NCI-H2107 treated with DMSO at 0.1 percent for 48 hours (cell line): ENCODE results near the gene ADAM19.

Experiments used
- DNase-seq: peaks from one replicate; lab custom pipeline; 2025; ENCODE audit not compliant: unreplicated experiment; lab: John Stamatoyannopoulos, UW

Gene ADAM19

DNA sequence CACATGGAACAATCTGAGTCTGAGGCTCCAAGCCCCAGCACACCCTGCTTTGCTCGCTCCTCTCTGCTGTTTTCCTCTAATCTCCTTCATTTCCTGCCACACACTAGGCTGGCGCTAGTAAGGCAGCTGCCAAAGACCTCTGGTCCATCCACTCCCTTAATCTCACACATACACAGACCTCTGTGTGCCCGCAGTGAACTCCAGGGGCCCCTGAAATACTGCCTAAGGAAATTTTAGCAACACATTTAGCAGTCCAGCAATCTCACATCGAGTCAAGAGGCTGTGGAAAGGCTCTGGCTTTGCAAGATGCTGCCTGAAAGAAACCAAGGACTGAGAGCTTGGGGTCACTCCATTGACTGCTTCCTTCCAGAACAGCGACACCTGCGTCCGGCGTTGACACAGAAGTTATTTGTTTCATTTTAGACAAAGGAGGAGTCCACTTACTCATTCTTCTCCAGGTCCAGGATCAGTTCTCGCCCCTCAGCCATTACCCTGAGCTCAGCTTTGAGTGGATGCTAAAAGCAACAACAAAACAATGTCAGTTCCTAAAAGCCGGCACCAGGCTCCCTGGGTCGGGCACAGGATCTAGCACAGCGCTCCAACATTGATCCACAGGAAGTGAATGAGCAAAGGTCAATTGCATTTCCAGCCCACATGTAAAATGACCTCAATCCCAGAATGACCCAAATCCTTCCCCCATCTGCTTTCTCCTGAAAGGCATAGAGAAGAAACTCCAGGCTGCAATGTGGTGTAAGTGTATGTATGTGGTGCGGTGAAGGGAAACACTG, 11.5 kb downstream of the ADAM19 start:
- no peak for DNase-seq

DNA sequence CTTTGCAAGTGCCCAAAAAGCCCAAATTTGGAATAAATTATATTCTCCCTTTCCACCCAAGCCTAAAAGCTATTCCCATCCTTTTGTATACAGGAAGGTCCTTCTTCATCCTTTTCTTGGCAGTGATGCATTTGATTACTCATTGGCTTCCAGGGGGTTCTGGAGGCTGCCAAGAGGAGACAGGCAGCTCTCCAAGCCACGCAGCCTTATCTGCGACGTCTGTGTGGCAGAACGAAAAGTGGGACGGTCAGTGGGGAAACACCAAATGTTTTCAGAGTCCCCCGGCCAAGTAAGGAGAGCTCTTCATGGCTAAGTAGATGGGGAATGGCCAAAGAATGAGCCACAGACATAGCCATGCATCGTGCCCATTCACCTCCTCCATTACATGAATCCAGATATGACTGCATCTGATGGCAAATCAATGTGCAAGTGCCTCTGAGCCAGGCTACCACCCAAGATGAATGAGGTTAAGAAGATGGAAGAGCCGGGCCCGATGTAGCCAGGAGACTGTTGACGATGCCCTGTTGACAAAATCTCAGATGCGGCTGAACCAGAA, 12.1 kb downstream of the ADAM19 start:
- DNase-seq: no peak

DNA sequence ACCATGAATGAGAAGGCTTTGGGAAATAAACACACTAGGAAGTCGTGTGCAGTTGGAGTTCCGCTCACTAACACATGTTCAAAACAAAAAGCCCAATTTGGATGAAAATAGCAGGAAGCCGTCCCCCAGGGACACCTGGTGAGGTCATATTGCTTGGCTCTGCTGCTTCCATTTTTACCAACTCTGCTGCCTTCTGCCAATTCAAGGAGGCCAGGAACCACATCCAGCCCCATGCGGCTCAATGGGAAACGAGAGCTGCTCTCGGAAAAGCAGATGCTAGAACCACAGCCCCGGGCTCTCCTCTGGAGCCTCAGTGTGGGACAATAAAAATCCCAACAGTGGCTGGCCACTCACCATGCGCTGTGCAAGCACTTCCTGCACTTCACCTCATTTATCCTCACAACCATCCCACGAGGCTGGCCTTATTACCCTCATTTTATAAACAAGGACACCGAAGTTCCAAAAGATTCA, 13.4 kb downstream of the ADAM19 start:
- no peak for DNase-seq

DNA sequence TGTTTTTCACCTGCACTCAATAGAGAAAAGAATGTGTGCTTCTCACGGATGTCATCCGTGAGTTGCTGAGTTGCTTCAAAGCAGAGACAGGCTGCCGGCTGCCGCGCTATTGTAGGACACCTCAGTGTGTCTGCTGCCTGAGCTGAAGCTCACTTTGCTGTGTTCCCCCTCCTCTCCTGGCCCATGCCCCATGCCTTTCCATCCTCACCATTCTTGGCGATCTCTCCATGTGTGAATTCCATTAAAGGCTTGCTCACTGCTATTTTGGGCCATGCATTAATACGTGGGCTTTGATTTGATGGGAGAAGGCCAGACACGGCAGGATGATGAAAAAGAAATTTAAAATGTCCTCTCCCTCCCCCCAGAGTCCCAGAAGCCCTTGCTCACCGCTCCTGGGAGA, 14.5 kb downstream of the ADAM19 start:
- DNase-seq: no peak

DNA sequence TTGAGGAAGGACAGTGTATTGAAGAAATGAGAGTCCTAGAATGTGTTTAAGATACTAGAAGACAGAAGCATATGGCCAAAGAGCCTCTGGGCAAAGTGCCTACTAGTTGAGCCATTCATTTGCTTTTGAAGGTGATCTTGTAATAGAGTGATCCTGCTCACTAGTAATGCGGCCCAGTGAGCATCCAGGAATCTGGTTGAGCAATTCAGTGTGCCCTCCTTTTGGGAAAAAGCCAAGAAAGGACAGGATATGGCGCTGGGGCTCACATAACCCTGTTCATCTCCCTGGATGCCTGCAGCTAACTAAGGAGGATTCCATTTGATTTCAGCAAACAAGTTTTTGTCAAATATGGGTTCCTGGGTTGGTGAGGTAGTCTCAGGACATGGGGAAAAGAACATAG, 16.3 kb downstream of the ADAM19 start:
- no peak for DNase-seq

DNA sequence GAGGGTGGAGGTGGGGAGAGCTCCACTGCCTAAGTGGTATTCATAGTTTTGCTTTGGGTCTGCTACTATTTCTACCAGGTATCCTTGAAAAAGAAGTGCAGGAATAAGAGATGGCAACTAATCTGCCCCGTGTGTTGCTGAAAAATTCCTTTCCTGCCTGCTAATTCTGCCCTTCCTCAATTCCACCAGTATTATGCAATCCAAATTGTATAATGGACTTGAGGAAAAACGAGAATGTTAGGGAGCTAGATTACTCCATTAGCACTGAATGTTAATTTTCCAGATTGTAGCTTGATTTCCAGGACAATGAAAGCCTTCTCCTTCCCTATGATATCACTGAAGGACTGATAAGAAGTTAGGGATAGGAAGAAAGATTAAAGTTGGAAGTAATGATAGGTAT, 16.9 kb downstream of the ADAM19 start:
- DNase-seq: no peak

DNA sequence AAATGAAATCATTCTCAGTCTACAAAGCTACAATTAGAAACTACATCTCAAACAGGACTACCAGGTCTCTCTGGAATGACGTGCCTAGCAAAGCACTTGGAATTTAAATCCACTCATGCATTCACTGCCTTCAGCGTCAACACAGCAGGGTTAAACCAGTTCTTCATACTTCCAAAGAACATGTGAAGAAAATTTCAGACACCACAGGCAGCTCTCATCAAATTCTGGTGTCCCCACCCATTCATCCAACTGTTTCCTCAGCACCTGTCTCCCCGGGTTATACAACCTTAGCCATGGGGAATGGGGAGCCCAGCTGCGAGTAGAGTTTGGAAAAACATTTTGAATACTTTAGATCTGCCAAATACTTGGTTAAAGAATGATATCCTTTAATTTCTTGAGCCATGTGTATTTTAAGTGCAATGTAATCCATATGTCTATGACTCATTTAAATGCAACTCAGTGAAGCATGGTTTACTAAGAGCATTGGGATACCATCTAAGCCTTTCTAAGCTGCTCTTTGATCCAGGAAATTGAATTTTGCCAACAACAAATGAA, 17.5 kb downstream of the ADAM19 start:
- DNase-seq: no peak

DNA sequence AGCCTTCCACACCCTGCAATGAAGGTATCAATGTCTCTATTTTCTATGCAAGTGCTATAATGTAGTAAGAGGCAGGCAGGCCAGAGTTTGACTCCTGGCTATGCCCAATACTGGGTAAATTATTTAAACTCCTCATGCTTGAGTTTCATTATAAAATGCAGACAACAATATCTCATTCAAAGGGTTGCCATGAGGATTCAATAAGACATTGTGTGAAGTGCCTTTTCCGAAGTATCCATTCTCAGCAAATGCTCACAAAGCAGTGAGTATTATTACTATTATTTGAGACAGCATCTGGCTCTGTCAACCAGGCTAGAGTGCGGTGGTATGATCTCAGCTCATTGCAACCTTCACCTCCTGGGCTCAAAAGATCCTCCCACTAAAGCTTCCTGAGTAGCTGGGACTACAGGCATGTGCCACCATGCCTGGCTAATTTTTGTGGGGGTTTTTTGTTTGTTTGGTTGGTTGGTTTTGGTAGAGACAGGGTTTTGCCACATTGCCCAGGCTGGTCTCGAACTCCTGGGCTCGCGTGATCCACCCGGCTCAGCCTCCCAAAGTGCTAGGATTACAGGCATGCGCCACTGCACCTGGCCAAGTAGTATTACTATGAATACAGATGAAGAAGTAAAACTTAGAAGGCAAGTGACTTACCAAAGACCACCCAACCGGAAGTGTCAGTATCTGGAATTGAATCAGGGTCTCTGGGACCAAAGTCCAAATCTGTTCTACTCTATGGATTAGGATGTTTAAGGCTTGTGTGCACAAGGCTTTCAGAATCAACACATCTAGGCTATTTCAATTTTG, 18.8 kb downstream of the ADAM19 start:
- no peak for DNase-seq

DNA sequence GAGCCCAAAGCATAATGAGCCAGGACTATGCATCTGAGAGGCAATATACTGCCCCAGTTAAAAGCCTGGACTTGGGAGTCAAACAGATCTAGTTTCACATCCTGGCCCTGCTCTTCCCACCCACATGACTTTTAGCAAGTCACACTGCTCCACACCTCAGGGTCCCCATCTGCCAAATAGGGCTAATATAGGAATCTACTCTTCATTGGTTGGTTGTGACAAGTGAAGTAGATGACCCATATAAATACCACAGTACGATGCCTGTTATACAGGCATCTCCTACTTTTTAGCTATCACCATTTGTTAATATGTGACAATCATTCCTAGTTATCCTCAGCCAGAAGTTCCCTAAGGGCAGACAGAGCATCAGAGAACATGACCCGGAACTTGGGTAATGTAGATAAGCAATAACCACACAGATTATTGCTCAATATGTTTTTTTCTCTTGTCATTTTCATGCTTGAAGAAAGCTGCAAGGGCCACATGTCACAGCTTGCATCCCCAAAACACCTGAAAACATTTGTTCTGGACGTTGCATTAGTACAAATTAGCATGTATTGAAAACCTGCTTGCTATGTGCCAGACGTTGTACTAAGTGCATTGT, 20.4 kb downstream of the ADAM19 start:
- DNase-seq: no peak

DNA sequence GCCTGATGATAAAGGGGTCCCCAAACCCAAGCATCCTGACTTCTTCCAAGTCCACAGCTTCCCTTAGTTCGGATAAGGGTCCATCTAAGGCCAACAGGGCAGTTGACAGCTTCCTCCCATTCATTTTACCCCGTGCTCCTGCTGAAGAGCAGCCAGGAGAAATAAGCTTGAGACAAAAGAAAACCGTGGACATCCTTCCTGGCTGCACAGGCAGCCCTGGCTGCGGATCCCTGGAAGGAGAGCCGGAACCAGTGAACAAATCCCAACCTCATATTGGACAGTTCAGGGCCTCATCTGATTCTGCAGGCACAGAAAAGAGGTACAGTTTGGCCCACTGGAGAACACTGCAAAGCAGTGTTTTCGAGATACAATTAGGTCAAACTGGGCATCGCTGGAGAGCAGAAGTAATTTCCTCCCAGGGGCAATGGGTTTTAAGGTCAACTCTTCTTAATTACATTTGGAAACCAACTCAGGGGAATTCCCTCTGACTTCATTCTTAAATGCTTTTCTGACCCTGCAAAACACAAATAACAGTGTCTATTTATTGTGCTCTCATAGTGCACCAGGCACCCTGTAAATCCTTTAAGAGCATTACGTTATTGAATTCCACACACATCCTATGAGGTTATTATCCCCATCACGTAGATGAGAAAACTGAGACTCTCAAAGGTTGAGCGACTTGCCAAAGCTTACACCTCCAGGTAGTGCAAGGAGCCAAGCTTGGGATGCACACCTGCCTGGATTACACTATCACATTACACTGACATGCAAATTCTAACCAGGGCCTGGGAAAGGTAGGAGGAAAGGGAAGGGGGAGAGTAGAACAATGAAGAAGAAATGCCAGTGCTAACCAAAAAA, 21.2 kb downstream of the ADAM19 start:
- no peak for DNase-seq

DNA sequence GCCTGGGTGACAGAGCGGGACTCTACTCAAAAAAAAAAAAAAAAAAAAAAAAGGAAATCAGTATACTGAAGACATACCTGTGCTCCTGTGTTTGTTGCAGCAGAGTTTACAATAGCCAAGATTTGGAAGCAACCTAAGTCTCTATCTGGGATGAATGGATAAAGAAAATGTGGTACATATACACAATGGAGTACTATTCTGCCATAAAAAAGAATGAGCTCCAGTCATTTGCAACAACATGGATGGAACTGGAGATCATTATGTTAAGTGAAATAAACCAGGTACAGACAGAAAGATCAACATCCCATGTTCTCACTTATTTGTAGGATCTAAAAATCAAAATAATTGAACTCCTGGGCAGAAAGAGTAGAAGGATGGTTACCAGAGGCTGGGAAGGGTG, 22.9 kb downstream of the ADAM19 start:
- no peak for DNase-seq

DNA sequence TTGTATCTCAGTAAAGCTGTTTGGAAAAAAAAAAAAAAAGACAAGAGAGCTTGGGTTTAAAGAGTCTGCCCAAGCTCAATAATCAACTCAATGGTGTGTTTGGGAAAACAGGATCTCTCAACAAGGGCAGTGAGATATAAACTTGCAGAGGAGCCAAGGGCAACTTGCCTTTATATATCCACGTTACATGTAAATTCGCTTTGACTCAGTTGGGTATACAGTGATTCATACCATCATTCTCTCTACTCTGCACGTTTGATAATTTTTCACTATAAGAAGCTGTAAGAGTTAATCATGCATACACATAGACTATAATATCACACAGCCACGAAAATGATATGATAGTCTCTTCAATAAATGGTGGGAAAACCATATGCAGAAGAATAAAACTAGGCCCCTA, 24.9 kb downstream of the ADAM19 start:
- no peak for DNase-seq

DNA sequence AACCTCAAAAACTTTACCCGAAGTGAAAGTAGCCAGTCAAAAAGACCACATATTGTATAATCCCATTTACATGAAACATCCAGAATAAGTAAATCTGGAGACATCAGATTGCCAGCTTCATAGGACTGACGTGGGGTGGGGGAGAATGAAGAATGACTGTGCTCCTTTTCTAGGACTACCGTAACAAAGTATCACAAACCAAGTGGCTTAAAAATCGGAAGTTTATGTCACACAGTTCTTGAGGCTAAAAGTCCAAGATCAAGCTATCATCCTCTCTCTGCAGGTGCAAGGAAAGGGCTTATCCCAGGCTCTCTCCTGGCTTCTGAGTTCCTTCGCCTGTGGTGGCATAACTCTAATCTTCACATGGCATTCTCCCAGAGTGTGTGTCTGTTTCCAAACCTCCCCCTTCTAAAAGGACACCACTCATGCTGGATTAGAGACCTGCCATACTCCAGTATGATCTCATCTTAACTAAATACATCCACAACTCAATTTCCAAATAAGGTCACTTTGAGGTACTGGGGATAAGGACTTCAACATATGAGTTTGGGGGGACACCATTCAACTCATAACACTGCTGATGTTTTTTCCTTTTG, 25.5 kb downstream of the ADAM19 start:
- DNase-seq: no peak

DNA sequence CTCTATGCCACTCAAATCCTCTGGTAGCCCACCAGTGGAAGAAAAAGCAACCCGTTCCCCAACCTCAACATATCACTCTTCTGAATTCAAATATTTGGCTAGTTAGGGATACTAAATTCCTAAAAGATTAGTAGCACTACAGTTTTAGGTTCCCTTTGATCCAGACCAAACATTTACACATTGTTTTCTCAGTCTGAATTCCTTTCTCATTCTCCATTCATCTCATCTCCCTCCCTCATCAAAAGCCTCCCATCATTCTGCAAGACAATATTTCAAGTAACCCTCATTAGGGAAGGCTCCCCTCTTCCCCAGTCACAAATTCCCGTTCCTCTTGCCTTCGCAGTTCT, 26.3 kb downstream of the ADAM19 start:
- DNase-seq: no peak

DNA sequence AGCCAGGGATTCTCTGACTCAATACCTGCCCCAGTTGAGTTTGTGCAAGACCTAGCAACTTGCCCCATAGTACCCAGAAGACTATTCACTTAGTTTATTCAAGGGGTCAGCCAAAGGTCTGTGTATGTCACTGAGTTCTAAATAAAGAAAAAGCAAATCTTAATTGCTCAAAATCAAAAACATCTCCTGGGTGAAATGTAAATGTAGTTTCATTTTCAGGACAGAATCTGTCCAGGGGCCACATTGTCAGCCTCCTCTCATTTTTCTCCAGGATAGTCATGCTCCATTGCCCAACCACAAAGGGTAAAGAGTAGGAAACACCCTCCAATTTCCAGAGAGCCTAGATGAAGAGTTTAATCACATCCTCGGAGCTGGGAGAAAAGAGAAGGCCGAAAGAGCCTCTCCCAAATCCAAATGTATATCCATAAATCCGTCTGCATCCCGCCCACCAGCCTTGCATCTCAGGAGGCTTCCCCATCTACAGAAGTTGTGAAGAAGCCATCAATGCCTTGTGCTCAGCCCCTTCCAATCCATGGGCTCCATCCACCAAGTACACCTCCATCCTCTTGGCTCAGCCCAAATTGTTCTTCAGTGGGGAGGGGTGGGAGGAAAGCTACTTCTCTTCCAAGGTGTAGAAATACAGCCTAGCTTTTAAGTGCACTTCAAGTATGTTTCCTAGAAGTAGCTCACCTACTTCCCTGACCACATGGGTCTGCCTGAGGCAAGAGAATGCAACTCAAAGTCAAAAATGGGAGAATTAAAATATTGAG, 26.9 kb downstream of the ADAM19 start:
- DNase-seq: peak; percentile 17

DNA sequence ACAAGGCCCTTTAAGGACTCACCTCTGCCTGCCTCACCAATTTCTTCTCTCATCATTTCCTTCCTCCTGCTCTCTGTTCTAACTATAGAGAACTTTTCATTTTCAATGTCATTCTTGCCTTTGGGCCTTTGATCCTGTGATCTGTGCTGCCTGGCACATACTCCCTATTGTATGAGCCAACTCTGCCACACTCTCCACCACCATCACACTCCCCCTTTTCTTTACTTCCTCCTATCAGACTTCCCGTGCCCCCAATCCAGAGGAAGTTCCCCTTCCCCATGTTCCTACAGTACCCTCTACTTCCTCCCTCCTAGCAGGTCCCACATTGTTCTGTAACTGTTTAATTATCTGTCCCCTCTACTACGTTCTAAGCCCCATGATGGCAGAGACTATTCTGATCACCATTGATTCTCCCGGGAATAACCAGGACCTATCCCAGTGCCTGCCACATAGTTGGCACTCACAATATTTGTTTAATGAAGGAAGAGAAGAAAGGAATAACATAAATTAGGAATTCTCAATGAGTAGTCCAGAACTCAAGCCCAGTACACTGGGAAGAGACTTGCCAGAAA, 27.5 kb downstream of the ADAM19 start:
- no peak for DNase-seq

DNA sequence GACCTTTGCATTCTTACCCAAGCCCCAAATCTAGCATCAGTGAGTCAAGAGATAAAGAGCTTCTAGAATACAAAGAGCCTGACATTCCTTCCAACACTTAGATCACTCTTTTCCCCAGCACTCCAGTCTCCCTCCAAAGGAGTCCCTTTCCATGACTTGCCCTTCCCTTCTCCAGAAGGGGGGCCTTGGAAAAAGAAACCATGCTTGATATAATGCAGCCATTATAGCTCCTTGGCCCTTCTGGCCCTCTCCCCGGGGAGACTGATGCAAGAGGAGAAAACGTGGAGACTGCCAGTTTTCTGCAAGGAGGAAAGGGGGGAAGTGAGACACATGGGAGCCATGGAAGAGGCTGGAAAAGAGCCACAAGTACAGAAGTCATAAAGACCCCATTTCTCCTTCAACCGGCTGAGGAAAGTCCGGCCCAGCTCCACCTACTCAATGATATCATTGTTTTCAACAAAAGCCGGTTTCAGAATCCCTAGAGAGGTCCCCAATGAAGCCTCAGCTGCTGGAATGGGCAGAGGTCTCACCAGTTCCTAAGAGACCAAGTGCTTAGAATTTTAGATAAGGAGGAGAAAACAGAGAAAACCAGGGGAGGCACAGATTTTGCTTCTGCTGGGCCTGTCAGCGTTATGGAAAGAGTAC, 29.0 kb downstream of the ADAM19 start:
- DNase-seq: no peak

DNA sequence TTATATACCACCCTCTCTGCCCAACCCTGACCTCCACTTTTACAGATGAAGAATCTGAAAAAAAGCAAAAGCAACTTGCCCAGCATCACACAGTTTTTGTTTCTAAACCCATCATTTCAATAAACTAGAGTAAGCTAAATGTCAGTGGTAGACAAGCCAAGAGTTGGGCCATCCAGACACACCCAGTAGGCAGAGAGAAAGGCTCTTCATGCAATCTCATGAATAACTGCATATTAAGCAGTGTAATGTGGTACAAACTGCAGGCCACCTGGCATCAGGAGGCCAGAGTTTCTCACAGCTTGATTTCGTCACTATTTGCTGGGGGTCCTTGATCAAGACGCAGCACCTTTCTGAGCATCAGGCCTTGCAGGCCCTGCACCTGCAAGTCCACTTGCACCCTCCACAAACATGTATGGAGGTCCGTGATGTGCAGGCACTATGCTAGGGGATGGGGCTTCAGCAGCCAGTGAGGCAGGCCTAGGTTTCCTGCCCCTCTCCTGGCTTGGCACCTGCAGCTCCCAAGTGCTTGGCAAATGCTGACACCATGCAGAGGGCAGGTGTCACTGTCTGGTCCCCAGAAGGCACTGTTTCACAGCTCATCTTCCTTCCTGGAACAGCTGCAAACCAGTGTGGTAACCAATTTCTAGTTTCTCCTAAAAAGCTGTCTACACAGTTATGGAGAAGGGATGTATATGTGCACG, 29.8 kb downstream of the ADAM19 start:
- DNase-seq: no peak
